Esophagus squamous epithelium (tissue), 5 donors: Measurements from ENCODE around the gene PDAP1. TPM values are rescaled to one million over a fixed set of nuclear protein-coding genes. Genes with fewer than 3 reads are reported as not detected.

ENCODE experiments used
- DNase-seq: peaks from one replicate; lab custom pipeline; 2025; lab: John Stamatoyannopoulos, UW
- H3K27ac ChIP-seq, 4 donors: fragments of 200-600 bp; sonication (generic); one replicate each; pipeline ENCODE4 v1.5.1; 2016 to 2019; ENCODE audit warnings: mild to moderate bottlenecking in 1 of 4
- H3K27me3 ChIP-seq, 4 donors: fragments of 200-600 bp; sonication (generic); 1 replicate in 3 of 4; 2 replicates in 1 of 4; pipeline versions ENCODE4 v1.5.1 to v1.6.0; 2017 to 2021; ENCODE audit warnings: antibody characterized with exemption in 1 of 4
- H3K36me3 ChIP-seq, 3 donors: fragments of 200-600 bp; sonication (generic); one replicate each; pipeline ENCODE4 v1.5.1; 2016 to 2019
- H3K4me1 ChIP-seq, 3 donors: fragments of 200-600 bp; sonication (generic); one replicate each; pipeline ENCODE4 v1.5.1; 2017 to 2019
- H3K4me3 ChIP-seq, 4 donors: fragments of 200-600 bp; sonication (generic); 1 replicate in 3 of 4; 2 replicates in 1 of 4; pipeline ENCODE4 v1.5.1; 2016 to 2019; ENCODE audit warnings: mild to moderate bottlenecking in 2 of 4, moderate library complexity in 1 of 4
- H3K9me3 ChIP-seq, 3 donors: fragments of 200-600 bp; sonication (generic); one replicate each; pipeline ENCODE4 v1.5.1; 2016 to 2019
- CTCF ChIP-seq, 6 experiments: fragments of 450-650 bp in 4 of 6; fragments of 200-600 bp in 2 of 6; sonication (generic) in 2 of 6; IDR thresholded peaks; one replicate each; pipeline ENCODE4 v1.5.1; 2016 to 2019; ENCODE audit warnings: antibody characterized with exemption in 6 of 6, mild to moderate bottlenecking in 4 of 6, moderate library complexity in 4 of 6
- POLR2A ChIP-seq, 4 donors: fragments of 450-650 bp; IDR thresholded peaks; one replicate each; pipeline ENCODE4 v1.6.1; 2017; ENCODE audit warnings: antibody characterized with exemption in 4 of 4, mild to moderate bottlenecking in 4 of 4, moderate library complexity in 3 of 4
- WGBS, 2 donors: methylation state at CpG; one replicate each; pipeline ENCODE4 v1.1.5; 2018; 5-methylcytosine and 5-hydroxymethylcytosine counted together
- intact Hi-C: fragments of 100-400 bp; cut with DNase I; formaldehyde crosslinking; loops from one replicate; pipeline ENCODE4 v1.15.0; 2022
- total RNA-seq, 4 donors: library from RNA; depleted of rRNA; stranded (reverse); fragments of >200 nt; gene quantifications; one replicate each; pipeline ENCODE4 v1.1.0, GENCODE V29; 2016
- donor health status: DM: yes; HTN: yes; CAD: no.

Gene PDAP1
- total RNA-seq, 4 donors from 2014 or later = 79.2 to 120 (median 98.3) TPM

GRCh38 chr7:99424932-99425730 is 16.7 kb upstream of the PDAP1 start:
- no peak overlapping the region for H3K4me3 ChIP-seq
- no peak for DNase-seq
- no peaks in the 10 kb centered on the region for H3K9me3 ChIP-seq
- no peak overlapping the region for H3K27ac ChIP-seq
- no peaks in the 10 kb centered on the region for H3K4me1 ChIP-seq
- peaks cover 34 to 93% (median 43%) of the 10 kb centered on the region in 3 donors for H3K36me3 ChIP-seq
- WGBS, 2 donors = 93% methylated on average over 3 of the region's 24 CpGs; no CpG with 5 or more reads in 1 of the 2 donors
- no peaks in the 10 kb centered on the region for H3K27me3 ChIP-seq
- TF ChIP-seq POLR2A (IDR thresholded peaks at IDR 0.05) = no peak
- TF ChIP-seq CTCF (IDR thresholded peaks at IDR 0.05) = no peak
- intact Hi-C loops = no loop called here

DNA sequence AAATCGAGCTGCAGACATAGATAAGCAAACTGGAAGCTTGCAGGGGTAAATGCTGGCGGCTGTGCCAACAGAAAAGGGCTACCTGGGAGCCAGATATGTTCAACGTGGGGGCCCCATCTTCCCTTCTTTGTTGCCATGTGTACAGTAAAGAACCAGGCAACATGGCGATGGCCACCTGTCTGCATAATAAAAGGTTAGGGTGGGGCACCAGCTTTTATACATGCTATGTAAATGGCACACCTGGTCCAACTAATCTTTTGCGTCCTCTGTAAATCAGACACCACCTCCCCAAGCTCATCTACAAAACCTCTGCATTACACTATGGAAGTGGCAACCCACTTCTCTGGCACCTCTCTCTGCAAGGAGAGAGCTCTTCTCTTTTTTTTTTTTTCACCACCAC is 14.2 kb upstream of the PDAP1 start:
- 65 to 71% methylated on average over 5 of the region's 5 CpGs for WGBS, 2 donors
- DNase-seq = no peak
- no peaks in the 10 kb centered on the region for H3K27me3 ChIP-seq
- intact Hi-C loops = no loop called here
- TF ChIP-seq POLR2A (IDR thresholded peaks at IDR 0.05) (no peak), CTCF (IDR thresholded peaks at IDR 0.05) (no peak)
- H3K4me1 ChIP-seq = no peaks in the 10 kb centered on the region
- peaks cover 38 to 93% (median 51%) of the 10 kb centered on the region in 3 donors for H3K36me3 ChIP-seq
- no peak overlapping the region for H3K4me3 ChIP-seq
- H3K9me3 ChIP-seq = no peaks in the 10 kb centered on the region
- no peak overlapping the region for H3K27ac ChIP-seq

GRCh38 chr7:99422186-99422585 is 13.8 kb upstream of the PDAP1 start:
- no peak for DNase-seq
- intact Hi-C loops = no loop called here
- 82 to 84% methylated on average over 11 of the region's 11 CpGs for WGBS, 2 donors
- no peak for TF ChIP-seq CTCF (IDR thresholded peaks at IDR 0.05)
- no peak for TF ChIP-seq POLR2A (IDR thresholded peaks at IDR 0.05)
- Histone ChIP-seq H3K27me3 (no peaks in the 10 kb centered on the region), H3K27ac (no peak overlapping the region), H3K36me3 (peaks cover 42 to 96% (median 56%) of the 10 kb centered on the region in 3 donors), H3K4me1 (no peaks in the 10 kb centered on the region), H3K9me3 (no peaks in the 10 kb centered on the region), H3K4me3 (no peak overlapping the region)

GRCh38 chr7:99420986-99421385 is 12.6 kb upstream of the PDAP1 start:
- Histone ChIP-seq H3K36me3 (peaks cover 48 to 99% (median 66%) of the 10 kb centered on the region in 3 donors), H3K27ac (no peak overlapping the region), H3K27me3 (no peaks in the 10 kb centered on the region), H3K4me1 (no peaks in the 10 kb centered on the region), H3K4me3 (no peak overlapping the region), H3K9me3 (no peaks in the 10 kb centered on the region)
- TF ChIP-seq CTCF (IDR thresholded peaks at IDR 0.05) = no peak
- TF ChIP-seq POLR2A (IDR thresholded peaks at IDR 0.05) = no peak
- 83 to 89% methylated on average over 7 of the region's 7 CpGs for WGBS, 2 donors
- no peak for DNase-seq
- intact Hi-C loops = no loop called here

DNA sequence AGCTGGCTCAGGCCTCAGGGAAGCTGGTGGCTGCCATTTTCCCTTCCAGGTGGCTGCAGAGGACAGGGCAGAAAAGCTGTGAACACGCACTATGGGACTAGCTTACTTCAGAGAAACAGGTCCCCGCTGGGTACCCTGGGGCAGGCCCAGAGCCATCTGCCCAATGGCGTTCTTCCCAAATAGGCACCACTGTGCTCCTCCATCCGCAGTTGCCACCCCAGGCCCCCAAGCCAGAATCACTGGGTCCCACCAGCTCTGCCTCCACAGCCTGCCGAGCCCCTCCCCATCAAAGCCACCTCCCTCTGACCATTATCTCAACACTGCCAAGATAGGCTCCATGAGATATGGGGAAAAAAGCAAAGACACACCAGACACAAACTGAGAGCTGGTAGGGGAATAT is 11.8 kb upstream of the PDAP1 start:
- Histone ChIP-seq H3K36me3 (peaks cover 46 to 99% (median 70%) of the 10 kb centered on the region in 3 donors), H3K4me1 (peaks cover 0 to 3% (median 0%) of the 10 kb centered on the region in 3 donors), H3K27me3 (no peaks in the 10 kb centered on the region), H3K4me3 (no peak overlapping the region), H3K9me3 (no peaks in the 10 kb centered on the region), H3K27ac (no peak overlapping the region)
- no peak for DNase-seq
- intact Hi-C loops = no loop called here
- 87 to 96% methylated on average over 4 to 5 of the region's 5 CpGs for WGBS, 2 donors
- TF ChIP-seq POLR2A (IDR thresholded peaks at IDR 0.05) (no peak), CTCF (IDR thresholded peaks at IDR 0.05) (no peak)
